BLaER1 (cell line): Measurements from ENCODE around the gene ADRB2.
A peak's percentile ranks its signal among the peaks of the same experiment; 100 is the strongest.

Experiments used
- H3K27ac ChIP-seq: shearing (Covaris generic); formaldehyde crosslinking; 2 replicates; pipeline ENCODE4 v1.8.1; 2022
- H3K27me3 ChIP-seq: shearing (Covaris generic); formaldehyde crosslinking; 2 replicates; pipeline ENCODE4 v1.8.1; 2022
- H3K36me3 ChIP-seq: shearing (Covaris generic); formaldehyde crosslinking; 2 replicates; pipeline ENCODE4 v1.8.1; 2022
- H3K4me1 ChIP-seq: shearing (Covaris generic); formaldehyde crosslinking; 2 replicates; pipeline ENCODE4 v1.8.1; 2022
- H3K4me2 ChIP-seq: shearing (Covaris generic); formaldehyde crosslinking; 2 replicates; pipeline ENCODE4 v1.8.1; 2022
- H3K4me3 ChIP-seq: shearing (Covaris generic); formaldehyde crosslinking; 2 replicates; pipeline ENCODE4 v1.8.1; 2022
- H3K9ac ChIP-seq: shearing (Covaris generic); formaldehyde crosslinking; 2 replicates; pipeline ENCODE4 v1.8.1; 2022
- H3K9me3 ChIP-seq: shearing (Covaris generic); formaldehyde crosslinking; 2 replicates; pipeline ENCODE4 v1.8.1; 2022
- H4K20me1 ChIP-seq: shearing (Covaris generic); formaldehyde crosslinking; 2 replicates; pipeline ENCODE4 v1.8.1; 2022
- Cebpa-rat ChIP-seq: shearing (Covaris generic); IDR thresholded peaks from 2 replicates; pipeline ENCODE4 v1.8.1; 2022

The ADRB2 gene

DNA sequence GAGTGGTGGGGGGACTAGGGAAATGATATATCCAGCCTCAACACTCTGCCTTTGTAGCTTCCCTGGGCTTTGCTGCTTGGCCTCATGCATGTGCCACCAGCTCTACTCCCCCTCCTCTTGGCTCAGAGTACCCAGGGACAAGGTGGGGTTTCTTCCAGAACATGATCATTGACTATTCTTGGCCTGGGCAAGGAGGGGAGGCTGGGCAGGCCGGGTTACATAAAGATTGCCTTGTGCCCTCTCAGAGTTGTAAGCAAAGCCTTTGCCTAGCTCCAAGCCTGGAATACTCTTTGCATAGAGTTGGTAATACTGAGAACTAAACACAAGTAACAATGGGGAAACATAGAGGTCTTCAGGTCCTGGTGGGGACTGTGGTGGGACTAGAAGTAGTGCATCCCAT is 11.9 kb downstream of the ADRB2 start:
- H3K4me1 ChIP-seq: peaks cover 60% of the 10 kb centered on the region
- no peak overlapping the region for H3K27ac ChIP-seq
- TF ChIP-seq Cebpa-rat: no peak
- no peaks in the 10 kb centered on the region for H3K36me3 ChIP-seq
- H3K9me3 ChIP-seq: no peaks in the 10 kb centered on the region
- no peak overlapping the region for H3K4me3 ChIP-seq
- no peaks in the 10 kb centered on the region for H3K27me3 ChIP-seq
- 0 out of 2 replicates have a peak overlapping the region, but pooled peaks have one; percentile 4 for H3K4me2 ChIP-seq
- no peak overlapping the region for H3K9ac ChIP-seq
- no peaks in the 10 kb centered on the region for H4K20me1 ChIP-seq

DNA sequence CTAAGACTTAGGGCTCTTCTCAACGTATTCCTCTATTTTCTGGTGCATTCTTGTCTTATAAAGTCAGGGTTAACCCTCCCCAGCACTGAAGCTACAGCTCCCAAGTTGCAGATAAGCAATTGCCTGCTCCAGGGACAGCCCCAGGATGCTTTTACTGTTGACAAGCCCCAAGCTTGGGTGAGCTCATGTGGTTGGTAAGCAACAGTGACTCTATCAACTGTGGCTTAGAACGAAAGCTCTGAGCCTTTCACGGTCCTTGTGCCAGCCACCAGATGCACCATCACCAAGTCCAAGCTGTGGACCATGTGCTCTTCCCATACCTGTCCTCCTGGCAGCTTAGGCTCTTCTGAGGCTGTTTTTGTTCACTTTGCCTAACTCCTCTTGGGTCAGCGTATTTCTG is 13.5 kb downstream of the ADRB2 start:
- H3K4me1 ChIP-seq: peaks cover 48% of the 10 kb centered on the region

DNA sequence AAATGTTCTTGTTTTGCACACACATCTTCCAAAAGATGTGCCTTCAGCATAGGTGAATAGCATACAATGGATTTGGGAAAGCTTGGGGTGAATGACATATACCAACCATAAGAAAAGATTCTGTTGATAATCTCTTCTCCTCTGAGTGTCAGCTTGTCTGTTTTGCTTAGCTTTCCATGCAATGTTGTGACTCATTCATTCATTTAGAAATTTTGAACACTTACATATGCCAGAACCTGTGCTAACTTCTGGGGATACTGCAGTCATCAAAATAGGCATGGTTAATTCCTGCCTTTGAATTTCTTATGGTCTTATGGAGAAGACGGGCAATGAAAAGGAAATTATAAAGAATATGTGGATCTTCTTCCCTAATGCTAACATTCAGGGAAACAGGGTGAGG is 14.1 kb downstream of the ADRB2 start:
- peaks cover 49% of the 10 kb centered on the region for H3K4me1 ChIP-seq
- H3K36me3 ChIP-seq: no peaks in the 10 kb centered on the region
- no peaks in the 10 kb centered on the region for H4K20me1 ChIP-seq
- H3K4me2 ChIP-seq: no peak overlapping the region
- H3K4me3 ChIP-seq: no peak overlapping the region
- no peak overlapping the region for H3K9ac ChIP-seq
- no peak overlapping the region for H3K27ac ChIP-seq
- no peak for TF ChIP-seq Cebpa-rat
- H3K27me3 ChIP-seq: no peaks in the 10 kb centered on the region
- no peaks in the 10 kb centered on the region for H3K9me3 ChIP-seq

More for the DNA sequence above, 13.5 kb downstream of the ADRB2 start:
- Histone ChIP-seq H3K27ac (no peak overlapping the region), H3K36me3 (no peaks in the 10 kb centered on the region), H3K9me3 (no peaks in the 10 kb centered on the region), H3K4me2 (peak overlapping the region; percentile 3; the same call in 1 of the 2 replicates), H4K20me1 (no peaks in the 10 kb centered on the region), H3K27me3 (no peaks in the 10 kb centered on the region), H3K4me3 (no peak overlapping the region), H3K9ac (no peak overlapping the region)
- no peak for TF ChIP-seq Cebpa-rat

DNA sequence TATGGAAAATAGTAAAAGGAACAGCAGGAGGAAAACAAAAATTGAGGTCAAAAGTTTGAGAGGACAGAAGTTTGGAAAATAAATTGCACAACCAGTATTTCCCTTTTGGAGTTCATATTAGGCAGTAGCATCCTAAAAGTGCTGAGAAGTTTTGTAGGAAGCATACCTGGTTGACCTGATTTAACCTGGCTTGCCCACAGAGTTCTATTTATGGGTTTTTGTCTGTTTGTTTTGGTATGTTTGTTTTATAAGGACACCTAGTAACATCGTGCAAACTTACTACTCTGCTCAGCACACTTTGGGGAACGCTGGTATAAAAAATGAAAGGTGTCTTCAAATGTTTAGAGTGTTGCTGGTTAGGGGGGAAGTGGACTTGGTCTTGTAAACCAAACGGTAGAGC is 15.1 kb downstream of the ADRB2 start:
- Histone ChIP-seq H3K9me3 (no peaks in the 10 kb centered on the region), H3K9ac (no peak overlapping the region), H3K4me2 (no peak overlapping the region), H3K4me3 (no peak overlapping the region), H4K20me1 (no peaks in the 10 kb centered on the region), H3K27ac (no peak overlapping the region), H3K36me3 (no peaks in the 10 kb centered on the region), H3K4me1 (peaks cover 46% of the 10 kb centered on the region), H3K27me3 (no peaks in the 10 kb centered on the region)
- TF ChIP-seq Cebpa-rat: no peak

DNA sequence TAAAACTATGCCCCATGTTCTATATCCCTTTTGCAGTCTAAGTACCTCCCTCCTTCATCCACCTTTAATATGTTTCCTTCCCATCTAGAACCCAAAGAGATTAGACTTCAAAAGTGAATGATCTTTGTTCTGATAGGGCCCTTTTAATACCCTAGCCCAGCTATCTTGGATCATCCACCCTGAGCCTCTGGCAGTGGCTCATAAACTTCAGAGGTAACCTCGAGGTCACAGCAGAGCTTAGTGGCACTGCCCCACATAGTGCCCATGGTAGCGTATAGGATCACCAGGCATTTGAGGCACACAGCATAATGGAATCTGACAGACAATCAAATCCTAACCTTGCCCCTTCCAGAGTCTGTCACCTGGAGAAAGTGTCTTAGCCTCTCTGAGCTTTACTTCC is 15.8 kb downstream of the ADRB2 start:
- Histone ChIP-seq H3K4me2 (no peak overlapping the region), H3K27ac (no peak overlapping the region), H3K27me3 (no peaks in the 10 kb centered on the region), H3K4me1 (peaks cover 40% of the 10 kb centered on the region), H3K4me3 (no peak overlapping the region), H3K9ac (no peak overlapping the region), H3K9me3 (no peaks in the 10 kb centered on the region), H3K36me3 (no peaks in the 10 kb centered on the region), H4K20me1 (no peaks in the 10 kb centered on the region)
- TF ChIP-seq Cebpa-rat: no peak

DNA sequence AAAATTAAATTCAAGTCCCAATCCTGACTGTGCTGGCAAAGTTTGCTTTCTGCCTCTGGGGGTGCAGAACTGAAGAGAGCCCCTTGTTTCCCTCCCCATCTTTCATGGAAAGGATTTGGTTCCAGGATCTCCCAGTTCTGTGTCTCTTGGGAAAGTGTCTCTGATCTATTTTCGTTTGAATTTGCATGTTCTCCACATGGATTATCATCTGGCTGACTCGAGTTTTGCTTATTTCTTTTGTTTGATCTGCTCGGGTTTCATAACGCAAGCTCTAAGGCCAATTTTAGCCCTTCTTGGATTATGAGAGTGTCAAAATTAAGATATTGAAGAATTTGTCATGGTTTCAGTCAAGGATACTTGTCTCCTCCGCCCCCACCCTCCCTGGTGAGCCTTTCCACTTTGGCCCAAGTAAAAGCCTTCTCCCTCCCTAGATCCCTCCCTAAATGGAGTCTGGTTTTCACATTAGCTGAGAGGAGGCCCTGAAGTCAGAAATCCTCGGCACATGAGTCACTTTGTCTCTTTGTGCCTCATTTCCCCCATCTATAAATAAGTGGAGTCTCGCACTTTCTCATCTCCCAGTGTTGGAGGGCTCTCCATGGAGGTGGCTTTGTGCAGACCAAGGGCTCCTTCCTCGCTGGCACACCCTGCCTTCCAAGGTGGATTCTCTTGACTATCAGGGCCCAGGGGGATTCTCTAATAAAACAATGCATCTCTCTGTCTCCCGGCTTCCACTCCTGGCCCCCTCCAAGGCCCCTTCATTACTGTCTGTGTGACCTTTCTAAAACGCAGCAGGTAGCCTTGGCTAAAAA is 17.3 kb downstream of the ADRB2 start:
- H4K20me1 ChIP-seq: no peaks in the 10 kb centered on the region
- H3K27ac ChIP-seq: no peak overlapping the region
- H3K27me3 ChIP-seq: no peaks in the 10 kb centered on the region
- H3K9me3 ChIP-seq: no peaks in the 10 kb centered on the region
- H3K4me2 ChIP-seq: no peak overlapping the region
- no peak for TF ChIP-seq Cebpa-rat
- H3K4me1 ChIP-seq: peaks cover 40% of the 10 kb centered on the region
- H3K9ac ChIP-seq: no peak overlapping the region
- H3K36me3 ChIP-seq: no peaks in the 10 kb centered on the region
- no peak overlapping the region for H3K4me3 ChIP-seq

DNA sequence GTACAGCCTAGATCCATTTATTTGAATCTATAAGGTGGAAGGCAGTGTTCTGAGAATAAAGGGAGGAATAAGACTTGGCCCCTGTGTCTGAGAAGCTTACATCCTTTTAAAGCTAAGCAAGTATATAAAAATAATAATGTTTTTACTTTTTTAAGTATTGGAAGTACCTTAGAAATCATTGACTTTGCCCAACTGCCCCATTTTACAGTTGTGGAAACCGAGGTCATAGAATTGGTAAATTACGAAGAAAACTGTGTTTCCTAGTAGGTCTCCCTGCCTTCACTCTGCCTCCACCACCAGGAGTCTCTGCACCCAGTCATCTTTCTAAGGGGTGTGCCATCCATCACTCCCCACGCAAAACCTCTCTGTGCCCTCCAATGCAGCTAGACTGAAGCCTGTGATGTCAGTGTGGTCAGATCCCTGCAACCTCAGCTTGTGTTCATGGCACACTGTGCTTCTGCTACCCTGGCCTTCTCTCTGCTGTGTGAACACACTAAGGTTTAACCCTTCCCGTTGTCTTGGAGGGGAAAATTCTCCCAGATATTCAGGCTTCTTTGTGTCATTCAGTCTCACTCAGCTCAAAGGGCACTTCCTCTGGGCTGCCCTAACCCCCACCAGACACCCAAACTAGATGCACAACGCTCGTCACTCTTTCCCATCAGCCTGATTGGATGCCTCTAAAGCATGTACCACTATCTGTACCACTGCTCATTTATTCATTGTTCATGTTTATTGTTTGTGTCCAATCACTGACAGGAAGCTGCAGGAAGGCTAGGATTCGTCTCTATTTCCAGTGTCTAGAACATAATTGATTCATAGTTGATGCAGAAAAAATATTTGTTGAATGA is 18.2 kb downstream of the ADRB2 start:
- no peaks in the 10 kb centered on the region for H3K36me3 ChIP-seq
- H3K27ac ChIP-seq: no peak overlapping the region
- H3K27me3 ChIP-seq: no peaks in the 10 kb centered on the region
- no peak overlapping the region for H3K4me3 ChIP-seq
- no peaks in the 10 kb centered on the region for H4K20me1 ChIP-seq
- no peak overlapping the region for H3K9ac ChIP-seq
- no peak overlapping the region for H3K4me2 ChIP-seq
- H3K9me3 ChIP-seq: no peaks in the 10 kb centered on the region
- TF ChIP-seq Cebpa-rat: no peak
- H3K4me1 ChIP-seq: peaks cover 49% of the 10 kb centered on the region

DNA sequence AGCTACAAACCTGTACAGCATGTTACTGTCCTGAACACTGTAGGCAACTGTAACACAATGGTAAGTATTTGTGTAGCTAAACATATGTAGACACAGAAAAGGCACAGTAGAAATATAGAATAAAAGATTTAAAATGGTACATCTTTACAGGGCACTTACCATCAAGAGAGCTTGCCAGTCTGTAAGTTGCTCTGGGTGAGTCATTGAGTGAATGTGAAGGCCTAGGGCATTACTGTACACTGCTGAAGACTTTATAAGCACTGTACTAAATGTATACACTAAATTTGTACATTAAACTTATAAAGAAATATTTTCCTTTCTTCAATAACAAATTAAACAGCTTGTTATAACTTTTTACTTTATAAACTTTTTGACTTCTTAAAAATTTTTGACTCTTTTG is 20.5 kb downstream of the ADRB2 start:
- H3K4me2 ChIP-seq: no peak overlapping the region
- H3K27ac ChIP-seq: no peak overlapping the region
- no peaks in the 10 kb centered on the region for H3K36me3 ChIP-seq
- no peaks in the 10 kb centered on the region for H4K20me1 ChIP-seq
- no peak for TF ChIP-seq Cebpa-rat
- H3K27me3 ChIP-seq: no peaks in the 10 kb centered on the region
- H3K4me3 ChIP-seq: no peak overlapping the region
- H3K4me1 ChIP-seq: peaks cover 50% of the 10 kb centered on the region
- no peaks in the 10 kb centered on the region for H3K9me3 ChIP-seq
- H3K9ac ChIP-seq: no peak overlapping the region

DNA sequence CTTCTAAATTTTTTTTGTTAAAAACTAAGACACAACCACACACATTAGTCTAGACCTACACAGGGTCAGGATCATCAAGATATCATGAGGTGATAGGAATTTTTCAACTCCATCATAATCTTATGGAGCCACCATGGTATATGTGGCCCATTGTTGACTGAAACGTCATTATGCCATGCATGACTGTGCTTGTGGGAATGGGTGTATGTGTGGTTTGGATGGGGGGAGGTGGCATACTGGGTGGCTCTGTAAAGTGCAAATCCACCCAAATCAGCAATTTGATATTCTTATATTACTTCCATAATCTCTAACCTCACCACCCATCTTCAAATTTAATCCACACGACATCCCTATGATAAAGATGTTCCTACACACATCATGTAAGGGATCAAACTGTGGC is 21.0 kb downstream of the ADRB2 start:
- Histone ChIP-seq H3K36me3 (no peaks in the 10 kb centered on the region), H3K9me3 (no peaks in the 10 kb centered on the region), H3K4me3 (no peak overlapping the region), H4K20me1 (no peaks in the 10 kb centered on the region), H3K9ac (no peak overlapping the region), H3K27ac (no peak overlapping the region), H3K4me2 (peak overlapping the region; percentile 58), H3K27me3 (no peaks in the 10 kb centered on the region), H3K4me1 (peaks cover 50% of the 10 kb centered on the region)
- no peak for TF ChIP-seq Cebpa-rat
